Right lobe of liver (tissue), 4 donors: Measurements from ENCODE around the gene LRRIQ1.

ENCODE experiments used
- POLR2A ChIP-seq: fragments of 450-650 bp; IDR thresholded peaks from one replicate; pipeline ENCODE4 v1.6.1; 2017; ENCODE audit warnings: antibody characterized with exemption, mild to moderate bottlenecking
- TF ChIP-seq, protein P1 (sequence below), 4 donors: fragments of 200-600 bp in 3 of 4; fragments of 450-650 bp in 1 of 4; IDR thresholded peaks; one replicate each; pipeline versions ENCODE4 v1.5.1 to v1.8.0; 2016 to 2022; ENCODE audit warnings: antibody characterized with exemption in 4 of 4, mild to moderate bottlenecking in 2 of 4
- donor health status: DM: no; HTN: no; CAD: no.
- donor health status: DM: no; HTN: no; CAD: no.
- donor health status: DM: no; HTN: yes; CAD: no.

DNA sequence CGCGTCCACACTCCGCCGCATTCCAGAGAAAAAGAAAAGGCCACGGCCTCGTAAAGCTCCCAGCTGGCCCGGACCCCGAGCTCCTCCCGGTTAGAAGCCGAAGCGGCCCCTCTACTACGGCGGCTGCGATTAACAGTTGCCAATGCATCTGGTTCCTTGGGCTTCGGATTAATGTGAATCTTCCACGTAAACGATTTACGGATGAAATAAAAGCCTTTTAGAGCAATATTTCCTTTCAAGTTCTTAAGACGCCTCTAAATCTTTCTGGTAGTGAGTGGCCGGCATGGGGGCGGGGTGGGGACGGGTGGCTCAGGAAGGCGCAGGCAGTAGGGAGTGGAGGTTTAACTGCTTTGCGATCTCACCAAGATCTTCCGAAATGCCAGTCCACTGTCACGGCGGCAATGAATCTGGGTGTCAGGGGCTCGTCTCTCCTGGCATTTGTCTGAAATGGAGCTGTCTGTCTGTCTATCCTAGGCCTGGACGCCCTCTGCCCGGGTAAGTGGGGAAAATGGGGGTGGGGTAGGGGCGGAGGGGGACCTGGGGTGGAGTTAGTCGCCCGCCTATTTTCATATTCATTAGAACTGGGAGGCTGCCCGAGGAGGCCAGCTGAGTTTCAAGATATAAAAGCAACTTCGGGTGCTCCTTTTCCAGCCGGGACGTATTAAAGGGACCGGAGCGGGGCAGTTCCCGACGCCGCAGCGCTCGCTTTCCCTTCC is 243.5 kb downstream of the LRRIQ1 start:
- TF ChIP-seq, protein P1, sequence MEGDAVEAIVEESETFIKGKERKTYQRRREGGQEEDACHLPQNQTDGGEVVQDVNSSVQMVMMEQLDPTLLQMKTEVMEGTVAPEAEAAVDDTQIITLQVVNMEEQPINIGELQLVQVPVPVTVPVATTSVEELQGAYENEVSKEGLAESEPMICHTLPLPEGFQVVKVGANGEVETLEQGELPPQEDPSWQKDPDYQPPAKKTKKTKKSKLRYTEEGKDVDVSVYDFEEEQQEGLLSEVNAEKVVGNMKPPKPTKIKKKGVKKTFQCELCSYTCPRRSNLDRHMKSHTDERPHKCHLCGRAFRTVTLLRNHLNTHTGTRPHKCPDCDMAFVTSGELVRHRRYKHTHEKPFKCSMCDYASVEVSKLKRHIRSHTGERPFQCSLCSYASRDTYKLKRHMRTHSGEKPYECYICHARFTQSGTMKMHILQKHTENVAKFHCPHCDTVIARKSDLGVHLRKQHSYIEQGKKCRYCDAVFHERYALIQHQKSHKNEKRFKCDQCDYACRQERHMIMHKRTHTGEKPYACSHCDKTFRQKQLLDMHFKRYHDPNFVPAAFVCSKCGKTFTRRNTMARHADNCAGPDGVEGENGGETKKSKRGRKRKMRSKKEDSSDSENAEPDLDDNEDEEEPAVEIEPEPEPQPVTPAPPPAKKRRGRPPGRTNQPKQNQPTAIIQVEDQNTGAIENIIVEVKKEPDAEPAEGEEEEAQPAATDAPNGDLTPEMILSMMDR (IDR thresholded peaks at IDR 0.05): no peak
- no peak for TF ChIP-seq POLR2A
